A673 (cell line): ENCODE results near the gene RABGAP1L.

Experiments used
- EZH2 ChIP-seq: fragments of 200-600 bp; sonication (generic); IDR thresholded peaks from 2 replicates; pipeline ENCODE4 v1.6.1; 2017; ENCODE audit warnings: borderline replicate concordance, low read depth, mild to moderate bottlenecking, mixed read lengths, antibody characterized with exemption, low read length; ENCODE audit not compliant: poor library complexity, severe bottlenecking
- TF ChIP-seq, protein P1 (sequence below): fragments of 300-800, 200-600 bp; sonication (generic); conservative IDR thresholded peaks from 2 replicates; pipeline ENCODE4 v1.5.1; 2017; ENCODE audit warnings: low read depth, mild to moderate bottlenecking, antibody characterized with exemption, low read length, moderate library complexity, mixed read lengths

- TF ChIP-seq, protein P1, sequence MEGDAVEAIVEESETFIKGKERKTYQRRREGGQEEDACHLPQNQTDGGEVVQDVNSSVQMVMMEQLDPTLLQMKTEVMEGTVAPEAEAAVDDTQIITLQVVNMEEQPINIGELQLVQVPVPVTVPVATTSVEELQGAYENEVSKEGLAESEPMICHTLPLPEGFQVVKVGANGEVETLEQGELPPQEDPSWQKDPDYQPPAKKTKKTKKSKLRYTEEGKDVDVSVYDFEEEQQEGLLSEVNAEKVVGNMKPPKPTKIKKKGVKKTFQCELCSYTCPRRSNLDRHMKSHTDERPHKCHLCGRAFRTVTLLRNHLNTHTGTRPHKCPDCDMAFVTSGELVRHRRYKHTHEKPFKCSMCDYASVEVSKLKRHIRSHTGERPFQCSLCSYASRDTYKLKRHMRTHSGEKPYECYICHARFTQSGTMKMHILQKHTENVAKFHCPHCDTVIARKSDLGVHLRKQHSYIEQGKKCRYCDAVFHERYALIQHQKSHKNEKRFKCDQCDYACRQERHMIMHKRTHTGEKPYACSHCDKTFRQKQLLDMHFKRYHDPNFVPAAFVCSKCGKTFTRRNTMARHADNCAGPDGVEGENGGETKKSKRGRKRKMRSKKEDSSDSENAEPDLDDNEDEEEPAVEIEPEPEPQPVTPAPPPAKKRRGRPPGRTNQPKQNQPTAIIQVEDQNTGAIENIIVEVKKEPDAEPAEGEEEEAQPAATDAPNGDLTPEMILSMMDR, result no peak
- TF ChIP-seq EZH2, result no peak
Measured at GRCh38 chr1:174928541-174928940, 769.2 kb downstream of the RABGAP1L start.
